GM21447 (cell line): ENCODE results near the gene HOXD3.

ENCODE experiments used
- ATAC-seq: cut with Tn5 transposase; IDR thresholded peaks from one replicate; pipeline ENCODE4 v1.9.1; 2021; ENCODE audit not compliant: unreplicated experiment

HOXD3 gene

DNA sequence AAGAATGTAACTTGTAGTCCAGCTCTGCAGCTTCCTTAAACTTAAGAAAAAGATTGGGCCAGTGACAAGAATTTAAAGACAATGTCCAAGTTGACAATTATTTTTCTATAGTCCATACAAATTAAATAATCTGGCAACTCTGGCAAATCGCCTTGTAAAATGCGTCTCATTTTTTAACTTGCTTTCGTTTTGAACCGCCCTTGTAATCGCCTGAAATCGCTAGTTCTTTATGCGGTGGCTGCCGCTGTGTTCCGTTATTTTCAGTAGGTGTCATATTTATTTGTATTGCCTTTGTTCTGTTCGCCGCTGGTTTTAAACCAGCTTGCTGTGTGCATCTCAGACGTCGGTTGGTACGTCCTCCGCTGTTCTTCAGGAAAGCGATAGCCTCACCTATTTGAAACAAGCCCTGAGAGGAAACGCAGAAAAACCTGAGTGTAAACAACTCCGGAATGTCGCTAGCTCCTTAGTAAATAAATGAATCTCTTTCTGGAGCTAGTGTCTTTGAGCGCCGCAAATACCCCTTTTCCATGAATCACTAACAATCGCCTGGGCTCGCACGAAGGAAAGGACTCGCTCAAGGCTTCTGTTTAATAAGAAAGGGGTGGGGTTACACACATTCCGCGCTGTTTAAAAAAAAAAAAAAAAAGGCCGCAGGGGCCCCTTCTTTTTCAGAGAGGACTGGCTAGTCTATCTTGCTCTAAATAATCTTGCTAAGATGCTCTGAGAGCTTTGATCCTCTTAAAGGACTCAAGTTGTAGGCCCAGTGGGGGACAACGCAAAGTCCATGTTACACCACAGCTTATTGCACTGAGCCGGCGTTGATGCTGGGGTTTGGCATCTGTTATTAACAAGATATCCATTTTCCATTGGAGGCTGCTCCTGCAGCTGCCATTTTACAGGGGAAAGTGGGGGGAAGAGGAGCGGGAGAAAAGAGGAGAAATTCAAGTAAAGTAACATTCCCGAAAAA, 24.6 kb upstream of the HOXD3 start:
- ATAC-seq, result no peak

DNA sequence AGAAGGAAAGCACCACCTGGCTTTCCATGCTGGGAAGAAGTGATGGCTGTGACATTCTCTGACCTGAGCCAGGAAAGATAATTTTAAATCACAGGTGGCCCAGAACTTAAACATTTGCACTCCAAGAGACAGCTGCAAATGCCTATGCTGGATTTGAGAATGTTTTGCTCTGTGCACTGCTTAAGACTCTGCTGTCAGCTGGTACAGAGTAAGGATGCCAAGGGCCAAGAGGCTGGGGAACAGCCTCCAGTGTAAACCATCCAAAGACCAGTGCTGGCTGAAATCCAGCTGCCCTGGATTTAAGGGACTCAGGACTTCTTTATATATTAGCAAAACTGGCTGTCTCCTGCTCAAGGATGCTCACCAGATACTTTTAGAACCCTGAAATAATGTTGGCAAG, 23.7 kb upstream of the HOXD3 start:
- ATAC-seq, result no peak

DNA sequence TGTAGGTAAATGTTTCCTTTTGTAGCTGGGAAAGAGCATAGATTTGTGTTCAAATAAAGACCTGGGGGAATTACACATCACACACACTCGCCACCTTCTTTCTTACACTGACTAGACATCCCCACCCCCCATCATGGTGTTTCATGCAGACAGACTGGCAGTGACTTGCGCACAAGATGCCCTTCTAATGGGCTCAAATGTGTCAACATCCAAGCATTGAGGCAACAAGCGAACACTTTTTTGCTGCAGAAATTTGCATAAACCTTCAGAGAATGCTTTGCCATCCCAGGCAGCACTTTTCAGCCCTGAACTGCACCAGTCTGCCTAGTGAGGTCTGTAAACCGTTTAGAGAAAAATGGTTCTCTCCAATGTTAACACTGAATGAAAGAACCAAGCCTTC, 23.1 kb upstream of the HOXD3 start:
- ATAC-seq, result no peak

DNA sequence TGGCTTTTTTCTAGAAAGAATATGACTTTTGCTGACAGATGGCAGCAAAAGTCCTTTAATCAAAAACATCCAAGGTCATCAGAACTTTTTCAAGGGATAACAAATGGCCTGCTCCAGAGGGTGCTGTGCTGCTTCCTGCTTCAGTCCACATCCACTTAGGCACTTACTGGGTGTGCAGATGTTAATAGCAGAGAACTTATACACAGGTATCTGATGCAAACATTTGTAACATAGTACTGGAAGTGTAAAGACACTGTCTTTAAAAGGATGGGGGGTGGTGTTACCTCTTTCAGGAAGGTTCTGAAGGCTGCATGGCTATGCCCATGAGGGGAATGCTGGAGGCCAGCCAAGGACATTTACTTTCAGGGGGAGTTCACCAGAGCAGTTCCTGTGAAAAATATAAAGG, 22.1 kb upstream of the HOXD3 start:
- ATAC-seq, result no peak

DNA sequence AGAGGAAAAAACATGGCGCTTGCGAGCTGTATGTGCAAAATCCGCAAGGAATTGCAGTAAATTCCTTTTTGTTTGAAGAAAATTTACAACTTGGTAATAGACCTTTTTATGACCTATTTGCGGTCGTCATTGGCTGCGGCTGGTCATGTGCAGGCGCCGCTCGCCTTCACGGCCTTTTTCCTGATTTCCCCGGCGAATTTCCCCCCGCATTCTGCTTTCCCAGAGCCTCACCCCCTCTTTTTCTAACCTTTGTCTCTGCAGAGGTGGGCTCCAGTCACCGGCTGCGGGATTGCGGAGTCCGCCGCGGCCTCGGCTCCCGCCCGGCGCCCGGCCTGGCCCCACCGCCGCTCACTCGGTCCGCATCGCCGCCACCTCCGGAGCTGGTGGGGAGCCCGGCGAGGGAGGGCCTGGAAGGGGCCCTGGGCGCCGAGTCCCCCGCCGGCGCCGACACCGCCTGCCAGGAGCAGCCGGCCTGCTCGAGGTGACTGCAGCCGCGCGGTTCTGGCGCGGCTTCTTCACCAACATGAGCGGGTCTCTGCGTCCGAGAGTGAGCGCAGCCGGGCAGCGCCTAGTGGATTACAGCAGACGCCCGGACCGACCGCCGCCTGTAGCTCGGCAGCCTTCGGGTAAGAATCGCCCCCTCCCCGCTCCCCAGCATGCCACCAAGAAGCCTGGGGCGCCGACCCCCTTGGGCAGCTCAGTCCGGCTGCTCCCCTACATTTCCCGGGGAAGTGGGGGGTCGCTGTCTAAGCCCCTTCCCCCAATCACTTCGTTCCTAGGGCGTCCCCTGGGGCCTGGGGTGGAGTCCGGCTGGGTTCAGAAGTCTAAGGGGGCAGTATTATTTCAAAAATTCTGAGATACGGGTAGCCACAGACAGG, 20.5 kb upstream of the HOXD3 start:
- ATAC-seq, result no peak

DNA sequence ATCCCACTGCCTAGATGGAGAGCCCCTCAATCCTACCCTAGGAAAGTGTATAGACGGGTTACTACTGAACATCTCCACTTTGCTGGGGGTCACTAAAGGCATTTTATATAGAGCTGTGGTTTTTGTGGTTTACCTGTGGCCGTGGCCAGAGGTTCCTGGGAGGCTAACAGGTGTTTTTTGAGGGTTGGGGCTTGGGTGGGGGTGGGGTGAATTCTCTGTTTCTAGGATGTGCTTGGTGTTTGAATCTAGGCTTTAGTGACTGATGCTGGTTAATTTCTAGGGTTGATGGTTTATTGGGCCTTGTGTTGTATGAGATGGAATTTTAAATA, 19.9 kb upstream of the HOXD3 start:
- ATAC-seq, result no peak

DNA sequence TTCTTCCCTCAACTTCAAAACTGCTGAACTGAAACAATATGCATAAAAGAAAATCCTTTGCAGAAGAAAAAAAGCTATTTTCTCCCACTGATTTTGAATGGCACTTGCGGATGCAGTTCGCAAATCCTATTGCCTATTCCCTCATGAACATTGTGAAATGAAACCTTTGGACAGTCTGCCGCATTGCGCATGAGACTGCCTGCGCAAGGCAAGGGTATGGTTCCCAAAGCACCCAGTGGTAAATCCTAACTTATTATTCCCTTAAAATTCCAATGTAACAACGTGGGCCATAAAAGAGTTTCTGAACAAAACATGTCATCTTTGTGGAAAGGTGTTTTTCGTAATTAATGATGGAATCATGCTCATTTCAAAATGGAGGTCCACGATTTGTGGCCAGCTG, 19.2 kb upstream of the HOXD3 start:
- no peak for ATAC-seq

DNA sequence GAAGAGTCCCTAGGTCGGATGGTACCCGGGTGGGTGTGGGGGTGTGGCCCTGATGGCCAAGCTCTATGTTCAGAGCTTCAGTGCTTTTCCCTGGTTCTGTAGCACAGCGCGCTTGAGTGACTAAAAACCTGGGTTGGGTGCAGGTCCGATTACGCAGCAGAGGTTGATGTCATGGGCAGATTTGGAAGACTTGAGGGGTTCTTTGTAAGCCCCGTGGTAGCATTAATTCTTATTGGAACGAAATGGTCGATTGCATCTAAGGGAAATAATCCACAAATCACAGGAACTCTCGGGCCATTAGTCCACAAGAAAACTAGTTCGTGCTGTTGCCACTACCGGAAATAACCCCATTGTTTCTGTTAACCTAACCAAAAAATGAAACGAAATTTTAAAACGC, 18.6 kb upstream of the HOXD3 start:
- ATAC-seq, result no peak

DNA sequence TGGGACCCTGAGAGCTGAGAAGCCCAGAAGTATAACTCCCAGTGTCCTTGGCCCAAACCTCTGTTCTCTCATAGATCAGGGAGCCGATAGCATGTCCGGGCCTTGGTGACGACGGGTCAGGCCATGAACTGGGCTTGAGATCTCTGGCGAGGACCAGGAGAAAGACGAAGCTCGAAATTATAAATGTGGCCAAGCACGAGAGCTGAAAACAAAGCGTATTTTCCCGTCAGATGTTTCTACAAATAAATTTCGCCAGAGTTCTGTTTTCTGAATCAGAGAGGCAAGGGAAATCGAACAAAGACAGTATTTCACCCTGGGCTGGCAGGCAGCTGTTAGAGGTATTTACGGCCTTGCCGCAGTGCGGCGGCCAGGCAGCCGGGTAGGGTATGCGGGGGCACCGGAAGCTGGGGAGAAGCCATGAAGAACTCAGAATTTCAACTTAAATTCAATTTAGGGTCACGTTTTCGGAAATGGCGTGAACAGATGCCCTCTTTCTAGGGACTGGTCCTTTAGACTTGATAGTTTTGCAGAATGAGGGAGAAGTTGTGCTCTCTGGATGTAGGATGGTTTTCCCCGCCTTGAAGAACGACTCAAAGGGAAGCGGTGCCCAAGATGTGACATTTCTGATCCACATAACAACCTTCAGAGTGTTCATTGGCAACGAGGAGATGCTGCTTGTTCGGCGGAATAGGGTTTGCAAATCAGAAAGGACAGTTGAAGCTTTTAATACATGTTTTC, 18.0 kb upstream of the HOXD3 start:
- no peak for ATAC-seq

DNA sequence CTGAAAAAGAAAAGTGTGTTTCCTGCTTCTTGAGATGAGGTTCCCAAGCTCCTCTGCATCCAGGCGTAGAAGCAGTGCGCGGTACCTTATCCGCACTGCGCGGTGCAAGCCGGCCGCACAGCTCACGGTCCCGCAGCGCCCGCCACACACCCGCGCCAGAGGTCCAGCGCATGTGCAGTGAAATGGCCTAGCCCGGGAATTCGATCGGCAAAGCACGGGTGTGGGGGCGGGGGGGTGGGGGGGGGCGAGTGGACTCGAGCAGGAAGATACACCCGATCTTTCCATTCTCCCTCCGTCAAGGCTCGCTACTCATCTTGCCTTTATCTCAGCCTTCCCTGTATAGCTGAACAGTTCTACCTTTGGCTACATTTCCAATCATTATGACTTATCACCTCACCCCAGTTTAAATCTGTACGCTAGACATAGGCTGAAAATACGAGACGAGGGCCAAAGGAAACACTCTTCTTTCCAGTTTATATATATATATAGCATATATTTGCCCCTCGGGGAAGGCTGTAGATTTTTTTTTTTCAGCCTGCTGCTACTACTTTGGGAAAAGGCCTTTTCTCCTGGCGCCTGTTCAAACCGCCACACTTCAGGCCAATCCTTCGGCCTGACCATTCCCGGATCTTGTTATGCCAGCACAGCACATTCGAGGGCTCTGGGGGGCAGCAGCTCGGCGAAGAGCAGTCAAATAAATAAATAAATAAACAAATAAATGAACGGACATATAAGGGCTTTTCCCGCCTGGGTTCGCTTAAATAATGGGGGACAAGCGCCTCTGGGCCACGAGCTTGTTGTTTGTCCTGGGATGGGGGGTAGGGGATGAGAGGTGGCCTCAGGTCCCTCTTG, 17.2 kb upstream of the HOXD3 start:
- ATAC-seq, result no peak

DNA sequence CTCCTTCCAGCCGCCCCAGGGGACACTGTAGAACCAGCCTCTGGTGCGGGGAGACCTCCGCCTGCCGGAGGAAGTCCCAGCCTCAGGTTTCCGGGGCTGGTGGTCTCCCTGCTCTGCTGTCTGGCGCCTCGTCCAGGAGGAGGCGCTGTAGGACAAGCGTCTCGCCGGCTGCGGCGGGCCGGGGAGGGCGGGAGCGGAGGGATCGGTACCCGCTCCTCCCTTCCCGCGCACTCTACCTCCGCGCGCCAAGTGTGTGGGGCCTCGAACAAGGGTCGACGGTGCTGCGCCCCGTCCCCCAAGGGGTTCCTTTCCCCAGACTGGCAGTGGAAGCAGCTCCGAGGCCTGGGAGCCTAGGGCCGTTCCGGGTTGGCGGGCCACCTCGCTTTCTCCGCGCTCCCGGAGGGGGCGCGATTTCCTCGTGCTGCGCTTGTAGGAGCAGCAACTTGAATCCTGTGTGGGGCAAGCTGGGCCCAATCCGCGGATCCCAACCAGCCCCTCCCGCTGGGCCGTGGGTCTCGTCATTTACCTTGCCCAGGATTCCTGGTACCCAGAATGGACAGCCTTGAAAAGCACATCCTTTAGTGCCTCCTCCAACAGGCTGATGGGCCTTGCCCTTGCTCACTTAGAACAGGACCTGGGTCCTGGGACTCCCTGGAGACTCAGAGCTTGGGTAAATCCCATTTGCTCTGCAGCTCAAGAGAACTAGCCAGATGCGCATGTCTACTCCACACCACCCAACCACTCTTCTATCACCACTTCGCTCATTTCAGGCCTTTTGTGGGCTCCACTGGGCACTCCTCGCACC, 16.4 kb upstream of the HOXD3 start:
- peak; percentile 81 for ATAC-seq

DNA sequence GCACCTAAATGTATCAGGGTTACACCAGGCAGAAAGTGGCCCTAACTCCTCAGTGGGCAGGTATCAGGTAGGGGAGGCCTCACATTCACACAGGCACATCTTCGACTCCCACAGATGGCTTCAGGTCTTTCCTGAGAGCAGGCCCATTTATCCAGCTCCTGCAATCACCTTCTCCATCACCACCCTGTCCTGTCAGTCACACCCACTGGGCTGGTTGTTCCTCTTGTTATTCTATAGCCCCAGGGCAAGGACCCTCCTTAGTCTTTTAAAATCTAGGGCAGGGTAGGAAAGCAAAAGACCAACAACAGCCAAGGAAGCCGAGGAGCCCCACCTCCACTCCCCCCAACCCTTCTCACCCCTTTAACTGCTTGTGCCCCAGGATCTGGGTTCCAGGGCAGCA, 14.8 kb upstream of the HOXD3 start:
- ATAC-seq, result no peak

DNA sequence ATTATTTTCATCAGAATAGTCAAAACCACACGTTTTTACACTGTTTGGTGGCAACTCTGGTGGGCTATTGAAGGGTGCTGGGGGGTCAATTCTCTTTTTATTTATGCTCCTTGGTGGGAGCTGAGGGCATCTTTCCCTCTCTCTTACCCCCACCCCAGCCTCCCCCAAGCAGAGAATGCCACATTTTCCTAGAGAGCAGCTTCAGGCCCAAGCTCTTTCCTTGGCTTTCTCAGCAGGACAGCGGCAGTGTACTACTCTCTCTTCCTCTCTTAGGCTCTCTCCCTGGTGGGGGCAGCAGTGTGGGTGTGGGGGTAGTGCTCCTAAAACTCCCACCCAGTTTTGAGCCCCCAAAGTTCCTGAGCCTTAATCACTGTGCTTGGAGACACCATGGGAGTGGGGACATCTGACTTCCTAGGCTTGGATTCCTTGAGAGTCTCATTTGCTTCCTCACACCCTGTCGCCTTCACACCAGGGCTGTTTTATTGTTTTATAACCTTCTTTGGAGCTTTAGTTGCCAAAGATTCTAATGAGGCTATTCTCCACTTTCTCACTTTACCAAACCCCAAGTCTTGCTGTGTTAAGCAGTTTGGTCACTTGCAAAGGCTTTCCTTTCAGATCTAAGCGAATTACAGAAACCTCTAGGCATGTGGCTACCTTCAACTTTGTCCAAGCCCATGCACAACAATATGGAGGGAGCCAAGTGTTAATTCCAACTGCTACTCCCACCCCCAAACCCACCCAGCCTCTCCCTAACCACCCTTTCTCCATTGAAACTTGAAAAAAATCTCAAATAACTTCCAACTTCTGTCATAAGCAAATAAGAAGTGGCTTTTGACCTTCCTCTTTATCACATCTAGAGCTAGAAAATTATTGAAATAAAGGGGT, 11.8 kb upstream of the HOXD3 start:
- ATAC-seq, result no peak

DNA sequence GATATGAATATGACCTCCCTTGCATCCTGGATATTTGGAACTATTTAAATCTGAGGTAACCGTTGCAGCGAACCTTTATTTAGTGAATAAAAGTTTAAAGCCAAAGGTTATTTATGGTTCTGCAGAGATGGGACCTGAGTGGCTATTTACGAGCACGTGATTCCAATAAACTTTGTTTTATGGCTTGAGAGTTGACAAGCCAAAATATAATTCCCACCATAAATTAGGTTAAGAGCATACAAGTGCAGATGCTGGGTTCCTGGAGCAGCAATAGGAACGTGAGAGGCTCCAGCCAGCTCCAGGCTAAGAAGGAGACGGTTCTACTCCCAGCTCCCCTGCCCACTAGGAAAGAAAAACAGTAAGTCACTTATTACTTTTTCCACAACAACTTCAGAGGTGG, 11.0 kb upstream of the HOXD3 start:
- no peak for ATAC-seq

DNA sequence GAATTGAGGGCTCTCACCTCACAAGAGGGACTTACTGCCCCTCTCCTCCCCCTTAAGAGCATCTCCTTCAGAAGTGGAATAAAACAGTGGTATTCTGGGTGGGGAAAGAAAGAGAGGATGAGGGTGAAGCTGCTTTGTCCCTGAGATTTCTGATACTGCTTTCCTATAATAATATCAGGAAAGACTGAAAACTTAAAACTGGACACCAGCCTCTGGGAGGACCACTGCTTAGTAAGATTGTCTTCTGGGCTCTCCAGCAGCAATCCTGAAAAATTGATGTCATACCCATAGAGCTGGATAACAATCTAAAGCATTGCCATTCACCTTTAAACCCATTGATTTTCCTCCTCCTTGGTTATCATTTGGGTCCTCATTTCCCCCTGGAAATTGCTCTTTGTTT, 10.5 kb upstream of the HOXD3 start:
- ATAC-seq, result no peak

DNA sequence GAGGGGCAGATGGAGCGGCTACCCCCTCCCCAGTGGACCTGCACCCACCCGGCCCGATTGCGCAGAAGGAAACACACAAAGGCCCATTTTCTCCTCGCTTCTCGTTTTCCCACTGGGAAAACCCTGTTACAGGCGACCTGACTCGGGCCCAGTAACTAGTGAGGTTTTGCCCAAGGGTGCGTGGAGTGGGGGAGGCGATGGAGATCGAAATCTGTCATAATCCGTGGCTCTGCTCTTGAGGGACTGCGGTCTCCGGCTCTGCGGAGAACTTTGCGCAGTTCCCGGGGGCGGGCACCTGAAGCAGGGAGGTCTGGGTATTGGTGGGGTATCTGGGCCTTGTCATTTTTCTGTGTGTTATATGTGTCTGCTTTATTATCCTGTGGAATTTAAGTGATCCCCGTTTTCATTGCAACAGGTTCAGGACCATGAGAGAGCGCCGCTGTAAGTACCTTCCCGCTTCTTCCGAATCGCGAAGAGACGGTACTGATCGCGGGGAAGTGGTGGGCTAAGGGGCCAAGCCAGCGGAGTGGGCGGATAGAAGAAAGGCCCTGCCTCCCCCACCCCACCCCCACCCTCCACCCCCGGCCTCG, 9.8 kb upstream of the HOXD3 start:
- ATAC-seq, result no peak

DNA sequence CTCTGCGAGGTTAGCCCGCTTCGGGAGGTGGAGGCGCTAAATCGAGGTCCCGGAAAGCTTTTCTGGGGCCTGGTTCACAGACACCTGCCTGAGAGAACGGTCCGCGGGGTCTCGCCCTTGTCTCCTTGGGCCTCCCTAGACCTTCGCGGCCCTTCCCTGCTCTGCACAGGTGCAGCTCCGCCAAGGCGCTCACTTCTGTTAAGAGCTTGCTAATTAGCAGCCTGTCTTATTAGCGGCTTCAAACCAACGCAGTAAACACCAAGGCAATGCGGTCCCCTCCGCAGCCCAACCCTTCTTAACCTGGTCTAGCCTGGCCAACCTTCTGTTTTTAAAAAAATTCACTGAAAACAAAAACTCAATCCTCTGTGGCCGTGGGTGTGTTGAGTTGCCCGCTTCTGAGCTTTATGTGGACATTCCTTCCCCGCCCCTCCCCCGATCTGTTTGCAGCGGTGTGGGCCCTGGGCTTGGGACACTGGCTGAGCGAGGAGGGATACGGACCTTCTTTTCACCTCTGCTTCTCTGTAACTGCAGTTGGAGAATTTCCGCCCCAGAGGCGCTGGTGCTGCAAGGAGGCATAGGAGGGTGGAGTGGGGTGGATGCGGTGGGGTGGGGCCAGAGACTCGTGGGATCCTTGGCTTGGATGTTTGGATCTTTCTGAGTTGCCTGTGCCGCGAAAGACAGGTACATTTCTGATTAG, 9.2 kb upstream of the HOXD3 start:
- ATAC-seq, result no peak
